SK-N-SH treated with all-trans-retinoic acid at 6 μM for 48 hours (cell line): ENCODE results near the gene TADA3.

Experiments used
- ARNTL ChIP-seq: fragments of 450-650 bp; formaldehyde crosslinking; IDR thresholded peaks from 2 replicates; pipeline ENCODE4 v1.5.0; 2020; ENCODE audit warnings: low read depth, mild to moderate bottlenecking, moderate library complexity, borderline replicate concordance
- ISL1 ChIP-seq: fragments of 250-450 bp; sonication (Bioruptor Pico); IDR thresholded peaks from 2 replicates; pipeline ENCODE4 v2.1.2; 2022; ENCODE audit warnings: mild to moderate bottlenecking, moderate library complexity
- RARB ChIP-seq: fragments of 250-450 bp; sonication (Bioruptor Pico); IDR thresholded peaks from 2 replicates; pipeline ENCODE4 v1.8.0; 2021; ENCODE audit warnings: mild to moderate bottlenecking, moderate library complexity
- ZC3H10 ChIP-seq: fragments of 250-450 bp; sonication (Bioruptor Pico); IDR thresholded peaks from 2 replicates; pipeline ENCODE4 v1.5.1; 2021; ENCODE audit warnings: mild to moderate bottlenecking, moderate library complexity
- ZFP3 ChIP-seq: fragments of 250-450 bp; sonication (Bioruptor Pico); IDR thresholded peaks from 2 replicates; pipeline ENCODE4 v1.5.0; 2020; ENCODE audit warnings: mild to moderate bottlenecking, moderate library complexity
- ZFP30 ChIP-seq: fragments of 450-650 bp; formaldehyde crosslinking; IDR thresholded peaks from 2 replicates; pipeline ENCODE4 v1.5.0; 2022; ENCODE audit warnings: mild to moderate bottlenecking, moderate library complexity
- TF ChIP-seq, protein P1 (sequence below): fragments of 250-450 bp; sonication (Bioruptor Pico); IDR thresholded peaks from 2 replicates; pipeline ENCODE4 v1.8.0; 2020; ENCODE audit warnings: mild to moderate bottlenecking, moderate library complexity, borderline replicate concordance

DNA sequence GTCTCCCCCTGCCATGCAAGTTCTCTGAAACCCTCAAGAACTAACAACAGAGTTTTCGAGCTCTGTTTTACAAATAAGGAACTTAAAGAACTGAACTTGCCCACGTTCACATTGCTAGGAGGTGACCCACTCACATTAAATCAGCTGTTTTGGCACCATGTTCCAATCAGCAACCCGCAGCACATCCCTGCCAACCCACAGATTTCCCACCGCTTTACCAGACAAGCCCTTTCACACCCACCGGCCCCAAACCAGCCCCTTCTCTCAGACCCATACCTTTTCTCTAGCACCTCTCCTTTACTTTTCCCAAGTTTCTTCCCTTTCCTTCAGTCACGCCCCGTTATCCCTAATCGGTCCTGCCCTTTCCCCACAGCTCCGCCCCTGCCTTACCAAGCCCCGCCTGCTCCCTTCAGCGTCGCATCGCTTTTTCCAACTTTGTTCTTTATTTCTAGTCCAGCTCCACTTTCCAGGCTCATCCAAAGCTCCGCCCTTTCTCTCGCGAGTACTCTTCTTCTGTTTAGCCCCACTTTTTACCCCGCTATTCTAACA lies 61.5 kb downstream of the TADA3 start:
- TF ChIP-seq ZC3H10 (CRISPR knock-in tag) (no peak), ZFP3 (no peak), ZFP30 (CRISPR knock-in tag) (no peak), RARB (CRISPR knock-in tag) (no peak), ISL1 (CRISPR knock-in tag) (no peak), ARNTL (no peak)
- TF ChIP-seq, protein P1, sequence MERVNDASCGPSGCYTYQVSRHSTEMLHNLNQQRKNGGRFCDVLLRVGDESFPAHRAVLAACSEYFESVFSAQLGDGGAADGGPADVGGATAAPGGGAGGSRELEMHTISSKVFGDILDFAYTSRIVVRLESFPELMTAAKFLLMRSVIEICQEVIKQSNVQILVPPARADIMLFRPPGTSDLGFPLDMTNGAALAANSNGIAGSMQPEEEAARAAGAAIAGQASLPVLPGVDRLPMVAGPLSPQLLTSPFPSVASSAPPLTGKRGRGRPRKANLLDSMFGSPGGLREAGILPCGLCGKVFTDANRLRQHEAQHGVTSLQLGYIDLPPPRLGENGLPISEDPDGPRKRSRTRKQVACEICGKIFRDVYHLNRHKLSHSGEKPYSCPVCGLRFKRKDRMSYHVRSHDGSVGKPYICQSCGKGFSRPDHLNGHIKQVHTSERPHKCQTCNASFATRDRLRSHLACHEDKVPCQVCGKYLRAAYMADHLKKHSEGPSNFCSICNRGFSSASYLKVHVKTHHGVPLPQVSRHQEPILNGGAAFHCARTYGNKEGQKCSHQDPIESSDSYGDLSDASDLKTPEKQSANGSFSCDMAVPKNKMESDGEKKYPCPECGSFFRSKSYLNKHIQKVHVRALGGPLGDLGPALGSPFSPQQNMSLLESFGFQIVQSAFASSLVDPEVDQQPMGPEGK: no peak
